Hepatocyte (in vitro differentiated cells): ENCODE data around the gene GRK4. TPM values are rescaled to one million over a fixed set of nuclear protein-coding genes. Genes with fewer than 3 reads are reported as not detected.

Source experiments
- DNase-seq: peaks from one replicate; pipeline ENCODE4 v3.0.0-alpha.2; 2016; ENCODE audit warnings: low spot score
- H2AFZ ChIP-seq: fragments of 200-600 bp; sonication (generic); 2 replicates; pipeline ENCODE4 v1.6.0; 2016; ENCODE audit warnings: antibody characterized with exemption, mild to moderate bottlenecking
- H3K27ac ChIP-seq: fragments of 200-600 bp; sonication (generic); 2 replicates; pipeline ENCODE4 v1.5.1; 2016; ENCODE audit warnings: mild to moderate bottlenecking
- H3K27me3 ChIP-seq: fragments of 200-600 bp; sonication (generic); 2 replicates; pipeline ENCODE4 v1.6.1; 2016
- H3K36me3 ChIP-seq: fragments of 200-600 bp; sonication (generic); replicated peaks from 2 replicates; pipeline ENCODE4 v1.5.1; 2016; ENCODE audit warnings: low read depth; ENCODE audit not compliant: insufficient read depth
- H3K4me1 ChIP-seq: fragments of 200-600 bp; sonication (generic); 2 replicates; pipeline ENCODE4 v1.5.1; 2016; ENCODE audit warnings: mild to moderate bottlenecking, moderate library complexity; ENCODE audit not compliant: insufficient read depth
- H3K4me2 ChIP-seq: fragments of 200-600 bp; sonication (generic); 2 replicates; pipeline ENCODE4 v1.6.0; 2016
- H3K4me3 ChIP-seq: fragments of 200-600 bp; sonication (generic); 2 replicates; pipeline ENCODE4 v1.5.1; 2016; ENCODE audit warnings: mild to moderate bottlenecking
- H3K79me2 ChIP-seq: fragments of 200-600 bp; sonication (generic); 2 replicates; pipeline ENCODE4 v1.6.0; 2017; ENCODE audit warnings: mild to moderate bottlenecking
- H3K9me2 ChIP-seq: fragments of 200-600 bp; sonication (generic); replicated peaks from 2 replicates; pipeline ENCODE4 v1.6.0; 2017; ENCODE audit warnings: mild to moderate bottlenecking; ENCODE audit not compliant: insufficient read depth
- H3K9me3 ChIP-seq: fragments of 200-600 bp; sonication (generic); 2 replicates; pipeline ENCODE4 v1.5.1; 2016; ENCODE audit warnings: low read depth, mild to moderate bottlenecking
- H4K20me1 ChIP-seq: fragments of 200-600 bp; sonication (generic); 2 replicates; pipeline ENCODE4 v1.6.0; 2016; ENCODE audit warnings: mild to moderate bottlenecking; ENCODE audit not compliant: insufficient read depth, poor library complexity, severe bottlenecking
- CTCF ChIP-seq: fragments of 200-600 bp; sonication (generic); IDR thresholded peaks from 2 replicates; pipeline ENCODE4 v1.5.1; 2016; ENCODE audit warnings: antibody characterized with exemption, mild to moderate bottlenecking; ENCODE audit not compliant: poor library complexity
- EZH2 ChIP-seq: fragments of 200-600 bp; sonication (generic); IDR thresholded peaks from 2 replicates; pipeline ENCODE4 v1.6.1; 2016; ENCODE audit warnings: antibody characterized with exemption, mild to moderate bottlenecking, borderline replicate concordance
- EZH2phosphoT487 ChIP-seq: fragments of 200-600 bp; sonication (generic); IDR thresholded peaks from one replicate; pipeline ENCODE4 v1.6.1; 2018; ENCODE audit warnings: antibody characterized with exemption, mild to moderate bottlenecking, low read depth, moderate library complexity; ENCODE audit not compliant: unreplicated experiment, severe bottlenecking
- WGBS: methylation state at CpG from one replicate; pipeline ENCODE4 v1.1.6; 2016; ENCODE audit warnings: low lambda C conversion rate; ENCODE audit errors: missing lambda C conversion rate; 5-methylcytosine and 5-hydroxymethylcytosine counted together
- polyA plus RNA-seq: library from polyadenylated mRNA; unstranded; fragments of >200 nt; fragmentation: Nextera tagmentation; extraction: Ambion mirVana; gene quantifications from 2 replicates; pipeline ENCODE4 v1.2.1, GENCODE V29; 2016
- total RNA-seq: library from RNA; depleted of rRNA; stranded (reverse); fragments of >200 nt; gene quantifications from 2 replicates; pipeline ENCODE4 v1.2.3, GENCODE V29; 2014

The GRK4 gene
- total and polyA plus RNA-seq, 2 experiments from 2014 or later = 4.9 to 6.1 TPM

- DNase-seq = peak; percentile 66
- no peaks in the 10 kb centered on the region for H3K27me3 ChIP-seq
- no peaks in the 10 kb centered on the region for H3K9me2 ChIP-seq
- H3K79me2 ChIP-seq = peaks cover 40% of the 10 kb centered on the region
- no peak overlapping the region for H2AFZ ChIP-seq
- no peaks in the 10 kb centered on the region for H3K36me3 ChIP-seq
- peak overlapping the region; percentile 79 for H3K27ac ChIP-seq
- no peak overlapping the region for H3K4me2 ChIP-seq
- TF ChIP-seq EZH2phosphoT487 (no peak), CTCF (no peak), EZH2 (no peak)
- H3K4me1 ChIP-seq = peaks cover 24% of the 10 kb centered on the region
- WGBS = 77% methylated on average over 7 of the region's 7 CpGs
- H4K20me1 ChIP-seq = peaks cover 3% of the 10 kb centered on the region
- H3K9me3 ChIP-seq = no peaks in the 10 kb centered on the region
- H3K4me3 ChIP-seq = no peak overlapping the region
Measured at GRCh38 chr4:2924765-2925301, 38.5 kb upstream of the GRK4 start.

- Histone ChIP-seq H3K79me2 (peaks cover 33% of the 10 kb centered on the region), H3K36me3 (no peaks in the 10 kb centered on the region), H3K9me2 (no peaks in the 10 kb centered on the region), H3K4me2 (no peak overlapping the region), H3K4me3 (no peak overlapping the region), H2AFZ (no peak overlapping the region), H3K9me3 (no peaks in the 10 kb centered on the region), H3K27ac (peak overlapping the region; percentile 79), H4K20me1 (peaks cover 3% of the 10 kb centered on the region), H3K4me1 (peaks cover 28% of the 10 kb centered on the region), H3K27me3 (no peaks in the 10 kb centered on the region)
- WGBS = 98% methylated on average over 5 of the region's 5 CpGs
- no peak for DNase-seq
- no peak for TF ChIP-seq EZH2phosphoT487
- no peak for TF ChIP-seq CTCF
- no peak for TF ChIP-seq EZH2
Measured at GRCh38 chr4:2925496-2925895, 37.9 kb upstream of the GRK4 start.

- 93% methylated on average over 41 of the region's 41 CpGs for WGBS
- Histone ChIP-seq H3K9me3 (no peaks in the 10 kb centered on the region), H3K79me2 (peaks cover 29% of the 10 kb centered on the region), H3K4me2 (no peak overlapping the region), H3K9me2 (no peaks in the 10 kb centered on the region), H3K4me3 (no peak overlapping the region), H2AFZ (no peak overlapping the region), H3K36me3 (no peaks in the 10 kb centered on the region), H3K27ac (no peak overlapping the region), H3K27me3 (no peaks in the 10 kb centered on the region), H4K20me1 (peaks cover 3% of the 10 kb centered on the region), H3K4me1 (peaks cover 28% of the 10 kb centered on the region)
- TF ChIP-seq CTCF = no peak
- TF ChIP-seq EZH2 = no peak
- no peak for TF ChIP-seq EZH2phosphoT487
- no peak for DNase-seq
Measured at GRCh38 chr4:2925931-2926860, 37.2 kb upstream of the GRK4 start.
